ENCODE results near the gene AMHR2. TPM values are rescaled to one million over a fixed set of nuclear protein-coding genes. Genes with fewer than 3 reads are reported as not detected.
"Not testable (repeated sequence)": the region's sequence is repeated elsewhere in the genome, so short reads cannot be mapped to it uniquely, and the experiment has no call there.

Gene AMHR2
- total RNA-seq, 2 experiments from 2014 or later, result not detected

GRCh38 chr12:53415752-53416389, 7.8 kb upstream of the AMHR2 start:
- H3K9me3 Mint-ChIP-seq; H3K27me3 Mint-ChIP-seq; intact Hi-C loops (cut with micrococcal nuclease); DNase-seq; H3K4me3 Mint-ChIP-seq; POLR2A ChIA-PET; H3K27ac Mint-ChIP-seq: not testable (repeated sequence)
- H3K4me1 Mint-ChIP-seq (ENCODE audit: low read depth), result peaks cover 57% of the 10 kb centered on the region
- CTCF ChIA-PET, result interaction anchor here (5.9 kb wide), 1 partner anchor 64 kb away, joined by 52 read pairs; no protein-coding TSS in a partner anchor
- H3K36me3 Mint-ChIP-seq, result peaks cover 17% of the 10 kb centered on the region

DNA sequence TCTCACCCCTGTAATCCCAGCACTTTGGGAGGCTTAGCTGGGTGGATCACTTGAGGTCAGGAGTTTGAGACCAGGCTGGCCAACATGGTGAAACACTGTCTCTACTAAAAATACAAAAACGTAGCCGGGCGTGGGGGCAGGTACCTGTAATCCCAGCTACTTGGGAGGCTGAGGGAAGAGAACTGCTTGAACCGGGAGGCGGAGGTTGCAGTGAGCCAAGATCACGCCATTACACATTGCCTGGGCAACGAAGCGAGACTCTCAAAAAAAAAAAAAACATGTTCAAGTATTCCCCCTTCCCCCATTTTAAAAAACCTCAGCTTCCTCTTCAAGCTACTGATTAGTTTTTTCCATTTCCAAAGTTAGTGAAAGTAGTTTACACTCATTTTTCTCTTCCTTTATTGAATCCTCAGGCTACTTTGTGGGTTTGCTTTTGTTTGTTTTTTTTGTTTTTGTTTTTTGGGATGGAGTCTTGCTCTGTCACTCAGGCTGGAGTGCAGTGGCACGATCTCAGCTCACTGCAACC, 6.3 kb upstream of the AMHR2 start:
- H3K27me3 Mint-ChIP-seq; intact Hi-C loops (cut with micrococcal nuclease); H3K9me3 Mint-ChIP-seq; H3K36me3 Mint-ChIP-seq: not testable (repeated sequence)
- peaks cover 51% of the 10 kb centered on the region for H3K4me1 Mint-ChIP-seq (ENCODE audit: low read depth)
- peak; percentile 31 for DNase-seq
- H3K4me3 Mint-ChIP-seq, result peak overlapping the region; percentile 9
- POLR2A ChIA-PET, result interaction anchor here (0.8 kb wide), 1 partner anchor 20 kb away, joined by 3 read pairs; no protein-coding TSS in a partner anchor
- peak overlapping the region; percentile 19 for H3K27ac Mint-ChIP-seq
- CTCF ChIA-PET, result interaction anchor here (1.4 to 5.9 kb wide), 5 partner anchors 11 to 96 kb away, joined by 4 to 52 read pairs (median 8); partner anchors contain the start of gene AAAS

GRCh38 chr12:53418221-53418620, 5.4 kb upstream of the AMHR2 start:
- Mint-ChIP-seq H3K9me3 (no peaks in the 10 kb centered on the region), H3K4me3 (no peak overlapping the region), H3K4me1 (ENCODE audit: low read depth) (peaks cover 44% of the 10 kb centered on the region), H3K36me3 (peaks cover 2% of the 10 kb centered on the region), H3K27me3 (no peaks in the 10 kb centered on the region), H3K27ac (no peak overlapping the region)
- CTCF ChIA-PET, result interaction anchor here (1.6 to 5.9 kb wide), 4 partner anchors 10 to 73 kb away, joined by 4 to 52 read pairs (median 10); no protein-coding TSS in a partner anchor
- no peak for DNase-seq
- intact Hi-C loops (cut with micrococcal nuclease), result no loop called here
- POLR2A ChIA-PET, result no interaction called here

GRCh38 chr12:53419756-53420155, 3.9 kb upstream of the AMHR2 start:
- H3K4me3 Mint-ChIP-seq, result no peak overlapping the region
- no peaks in the 10 kb centered on the region for H3K9me3 Mint-ChIP-seq
- ChIA-PET CTCF (interaction anchor here (1.0 to 7.5 kb wide), 5 partner anchors 10 to 89 kb away, joined by 3 to 207 read pairs (median 7); no protein-coding TSS in a partner anchor), POLR2A (interaction anchor here (0.6 kb wide), 1 partner anchor 20 kb away, joined by 3 read pairs; no protein-coding TSS in a partner anchor)
- intact Hi-C loops (cut with micrococcal nuclease), result no loop called here
- no peak overlapping the region for H3K27ac Mint-ChIP-seq
- DNase-seq, result no peak
- peaks cover 38% of the 10 kb centered on the region for H3K4me1 Mint-ChIP-seq (ENCODE audit: low read depth)
- no peaks in the 10 kb centered on the region for H3K36me3 Mint-ChIP-seq
- no peaks in the 10 kb centered on the region for H3K27me3 Mint-ChIP-seq

DNA sequence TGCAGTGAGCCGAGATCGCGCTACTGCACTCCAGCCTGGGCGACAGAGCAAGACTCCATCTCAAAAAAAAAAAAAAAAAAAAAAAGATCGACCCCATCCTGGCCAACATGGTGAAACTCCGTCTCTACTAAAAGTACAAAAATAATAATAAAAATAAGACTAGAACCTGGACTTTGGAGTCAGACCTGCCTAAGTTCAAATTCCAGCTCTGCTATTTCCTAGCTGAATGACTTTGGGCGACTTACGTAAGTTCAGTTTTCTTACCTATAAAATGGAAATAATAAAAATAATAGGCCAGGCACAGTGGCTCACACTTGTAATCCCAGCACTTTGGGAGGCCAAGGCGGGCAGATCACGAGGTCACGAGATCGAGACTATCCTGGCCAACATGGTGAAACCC, 1.4 kb upstream of the AMHR2 start:
- intact Hi-C loops (cut with micrococcal nuclease); DNase-seq; H3K4me3 Mint-ChIP-seq; H3K9me3 Mint-ChIP-seq; H3K36me3 Mint-ChIP-seq; H3K27ac Mint-ChIP-seq; H3K27me3 Mint-ChIP-seq: not testable (repeated sequence)
- H3K4me1 Mint-ChIP-seq (ENCODE audit: low read depth), result peaks cover 28% of the 10 kb centered on the region
- CTCF ChIA-PET, result interaction anchor here (0.6 to 7.5 kb wide), 12 partner anchors 20 to 375 kb away, joined by 3 to 207 read pairs (median 7); partner anchors contain the start of gene AAAS
- POLR2A ChIA-PET, result interaction anchor here (0.6 kb wide), 1 partner anchor 16 kb away, joined by 4 read pairs; no protein-coding TSS in a partner anchor

DNA sequence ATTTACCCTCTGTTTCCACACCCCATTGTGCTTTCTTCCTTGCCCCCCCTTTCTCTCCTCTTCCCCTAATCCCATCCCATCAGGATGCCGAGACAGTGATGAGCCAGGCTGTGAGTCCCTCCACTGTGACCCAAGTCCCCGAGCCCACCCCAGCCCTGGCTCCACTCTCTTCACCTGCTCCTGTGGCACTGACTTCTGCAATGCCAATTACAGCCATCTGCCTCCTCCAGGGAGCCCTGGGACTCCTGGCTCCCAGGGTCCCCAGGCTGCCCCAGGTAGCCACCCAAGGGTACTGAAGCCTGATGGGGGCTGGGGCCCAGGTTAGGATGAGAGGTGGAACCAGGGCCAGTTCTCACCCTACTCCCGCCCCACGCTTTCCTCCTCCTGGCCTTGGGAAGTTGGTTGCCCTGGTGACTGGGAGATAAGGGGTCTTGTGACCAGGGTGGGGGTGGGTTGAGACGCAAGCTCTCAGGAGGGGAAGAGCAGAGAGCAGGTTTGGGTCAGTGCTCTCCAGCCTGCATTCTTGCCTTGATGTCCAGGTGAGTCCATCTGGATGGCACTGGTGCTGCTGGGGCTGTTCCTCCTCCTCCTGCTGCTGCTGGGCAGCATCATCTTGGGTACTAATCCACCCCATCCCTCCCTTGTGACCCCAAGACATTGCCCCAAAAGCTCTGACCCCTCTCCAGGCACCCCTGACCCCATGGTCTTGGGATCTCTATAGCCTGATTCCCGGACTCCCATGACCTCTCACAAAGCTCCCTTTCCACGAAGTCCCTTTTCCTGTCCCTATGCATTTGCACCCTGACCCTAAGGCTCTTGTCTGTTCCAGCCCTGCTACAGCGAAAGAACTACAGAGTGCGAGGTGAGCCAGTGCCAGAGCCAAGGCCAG, 1.2 kb downstream of the AMHR2 start:
- ChIA-PET CTCF (interaction anchor here (1.2 to 7.5 kb wide), 4 partner anchors 13 to 101 kb away, joined by 3 to 207 read pairs (median 4); no protein-coding TSS in a partner anchor), POLR2A (no interaction called here)
- Mint-ChIP-seq H3K4me1 (ENCODE audit: low read depth) (peaks cover 24% of the 10 kb centered on the region), H3K27ac (no peak overlapping the region), H3K9me3 (no peaks in the 10 kb centered on the region), H3K36me3 (no peaks in the 10 kb centered on the region), H3K27me3 (no peaks in the 10 kb centered on the region), H3K4me3 (no peak overlapping the region)
- intact Hi-C loops (cut with micrococcal nuclease), result no loop called here
- DNase-seq, result no peak

- Mint-ChIP-seq H3K27ac (no peak overlapping the region), H3K9me3 (no peaks in the 10 kb centered on the region), H3K27me3 (no peaks in the 10 kb centered on the region), H3K4me3 (no peak overlapping the region), H3K36me3 (no peaks in the 10 kb centered on the region), H3K4me1 (ENCODE audit: low read depth) (peaks cover 23% of the 10 kb centered on the region)
- ChIA-PET CTCF (interaction anchor here (1.2 to 7.5 kb wide), 4 partner anchors 16 to 102 kb away, joined by 3 to 207 read pairs (median 4); partner anchors contain the start of gene PRR13), POLR2A (interaction anchor here (0.6 kb wide), 1 partner anchor 66 kb away, joined by 3 read pairs; no protein-coding TSS in a partner anchor)
- intact Hi-C loops (cut with micrococcal nuclease), result no loop called here
- DNase-seq, result no peak
Measured at GRCh38 chr12:53425515-53426150, 2.0 kb downstream of the AMHR2 start.

DNA sequence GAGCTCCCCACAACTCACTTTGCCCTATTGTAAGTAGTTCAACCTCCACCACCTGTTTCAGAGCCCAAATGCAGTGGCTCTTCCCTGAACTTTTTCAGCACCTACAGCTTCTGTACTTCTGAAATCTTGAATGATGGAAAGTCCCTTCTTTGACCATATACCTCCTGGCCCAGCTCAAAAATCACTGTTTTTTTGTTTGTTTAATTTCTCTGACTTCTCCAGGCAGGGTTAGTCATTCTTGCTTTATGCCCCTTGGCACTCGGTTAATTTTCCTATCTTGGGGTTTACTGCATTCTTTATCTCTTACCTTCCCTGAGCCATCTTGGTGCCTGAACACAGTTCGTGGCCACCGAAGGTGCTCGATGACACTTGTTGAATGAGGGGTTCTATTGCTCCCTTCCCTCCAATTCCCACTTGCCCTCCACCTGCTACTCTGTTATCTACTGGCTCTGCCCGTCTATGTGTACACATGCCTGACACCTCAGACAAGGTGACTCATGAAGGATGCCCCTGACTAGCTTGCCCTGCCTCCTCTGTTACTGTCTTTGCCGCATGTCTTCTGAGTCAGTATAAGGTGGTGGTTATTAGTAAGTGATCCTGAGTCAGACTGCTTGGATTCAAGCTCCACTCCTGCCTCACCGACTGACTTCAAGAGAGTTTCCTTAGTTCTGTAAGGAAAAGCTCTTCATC, 4.4 kb downstream of the AMHR2 start:
- H3K4me1 Mint-ChIP-seq (ENCODE audit: low read depth), result peaks cover 14% of the 10 kb centered on the region
- H3K4me3 Mint-ChIP-seq, result no peak overlapping the region
- H3K27me3 Mint-ChIP-seq, result no peaks in the 10 kb centered on the region
- CTCF ChIA-PET, result interaction anchor here (0.7 to 2.1 kb wide), 7 partner anchors 9 to 107 kb away, joined by 3 to 16 read pairs (median 5); partner anchors contain the start of gene AAAS
- H3K9me3 Mint-ChIP-seq, result no peaks in the 10 kb centered on the region
- no peak overlapping the region for H3K27ac Mint-ChIP-seq
- DNase-seq, result peak; percentile 69
- intact Hi-C loops (cut with micrococcal nuclease), result no loop called here
- POLR2A ChIA-PET, result interaction anchor here (1.2 kb wide), 1 partner anchor 72 kb away, joined by 3 read pairs; the partner anchor contains the start of gene TARBP2
- H3K36me3 Mint-ChIP-seq, result no peaks in the 10 kb centered on the region

DNA sequence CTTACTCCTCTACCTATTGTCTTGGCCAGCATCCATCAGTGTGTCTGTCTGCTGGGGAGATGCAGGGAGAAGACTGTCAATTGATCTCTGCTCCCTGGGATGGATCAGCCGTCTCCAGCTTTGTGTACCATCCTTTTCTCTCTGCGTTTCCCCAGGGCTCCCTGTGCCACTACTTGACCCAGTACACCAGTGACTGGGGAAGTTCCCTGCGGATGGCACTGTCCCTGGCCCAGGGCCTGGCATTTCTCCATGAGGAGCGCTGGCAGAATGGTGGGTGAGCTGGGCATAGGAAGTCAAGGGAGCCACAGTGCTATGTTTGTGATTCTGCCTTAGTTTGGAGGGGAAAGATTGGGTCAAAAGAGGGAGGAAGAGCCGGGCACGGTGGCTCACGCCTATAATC, 5.1 kb downstream of the AMHR2 start:
- H3K27ac Mint-ChIP-seq, result no peak overlapping the region
- CTCF ChIA-PET, result interaction anchor here (0.7 to 2.1 kb wide), 7 partner anchors 8 to 107 kb away, joined by 3 to 16 read pairs (median 5); partner anchors contain the start of gene AAAS
- intact Hi-C loops (cut with micrococcal nuclease), result no loop called here
- peaks cover 14% of the 10 kb centered on the region for H3K4me1 Mint-ChIP-seq (ENCODE audit: low read depth)
- H3K4me3 Mint-ChIP-seq, result peak overlapping the region; percentile 14
- POLR2A ChIA-PET, result no interaction called here
- H3K27me3 Mint-ChIP-seq, result no peaks in the 10 kb centered on the region
- no peaks in the 10 kb centered on the region for H3K9me3 Mint-ChIP-seq
- H3K36me3 Mint-ChIP-seq, result no peaks in the 10 kb centered on the region
- no peak for DNase-seq

DNA sequence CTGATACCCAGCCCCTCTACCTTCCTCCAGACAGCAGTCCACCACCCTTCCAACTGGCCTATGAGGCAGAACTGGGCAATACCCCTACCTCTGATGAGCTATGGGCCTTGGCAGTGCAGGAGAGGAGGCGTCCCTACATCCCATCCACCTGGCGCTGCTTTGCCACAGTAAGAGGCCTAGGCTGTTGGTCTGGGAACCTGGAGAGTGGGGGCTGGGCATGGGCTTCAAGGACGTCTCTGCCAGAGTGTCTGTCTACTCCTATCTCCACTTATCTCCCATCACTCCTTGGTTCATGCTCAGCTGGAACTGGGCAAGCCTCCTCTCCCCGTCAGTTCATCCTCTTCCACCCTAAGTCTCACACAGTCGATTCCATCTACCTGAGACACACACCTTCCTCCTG, 6.5 kb downstream of the AMHR2 start:
- ChIA-PET POLR2A (no interaction called here), CTCF (interaction anchor here (0.6 to 2.5 kb wide), 6 partner anchors 10 to 364 kb away, joined by 3 to 10 read pairs (median 5); no protein-coding TSS in a partner anchor)
- Mint-ChIP-seq H3K36me3 (no peaks in the 10 kb centered on the region), H3K27ac (no peak overlapping the region), H3K27me3 (no peaks in the 10 kb centered on the region), H3K4me3 (no peak overlapping the region), H3K4me1 (ENCODE audit: low read depth) (peaks cover 14% of the 10 kb centered on the region), H3K9me3 (no peaks in the 10 kb centered on the region)
- no peak for DNase-seq
- intact Hi-C loops (cut with micrococcal nuclease), result no loop called here

DNA sequence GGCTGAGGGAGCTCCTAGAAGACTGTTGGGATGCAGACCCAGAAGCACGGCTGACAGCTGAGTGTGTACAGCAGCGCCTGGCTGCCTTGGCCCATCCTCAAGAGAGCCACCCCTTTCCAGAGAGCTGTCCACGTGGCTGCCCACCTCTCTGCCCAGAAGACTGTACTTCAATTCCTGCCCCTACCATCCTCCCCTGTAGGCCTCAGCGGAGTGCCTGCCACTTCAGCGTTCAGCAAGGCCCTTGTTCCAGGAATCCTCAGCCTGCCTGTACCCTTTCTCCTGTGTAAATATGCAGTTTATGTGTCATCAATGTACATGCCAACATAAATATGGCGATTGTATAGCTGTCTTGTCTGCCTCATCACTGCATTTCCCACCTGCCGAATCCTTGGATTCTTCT, 7.5 kb downstream of the AMHR2 start:
- POLR2A ChIA-PET, result interaction anchor here (1.3 kb wide), 1 partner anchor 24 kb away, joined by 3 read pairs; no protein-coding TSS in a partner anchor
- CTCF ChIA-PET, result interaction anchor here (0.9 to 2.5 kb wide), 4 partner anchors 78 to 110 kb away, joined by 3 to 10 read pairs (median 5); no protein-coding TSS in a partner anchor
- Mint-ChIP-seq H3K9me3 (no peaks in the 10 kb centered on the region), H3K4me1 (ENCODE audit: low read depth) (peaks cover 14% of the 10 kb centered on the region), H3K36me3 (no peaks in the 10 kb centered on the region), H3K27ac (no peak overlapping the region), H3K4me3 (no peak overlapping the region), H3K27me3 (no peaks in the 10 kb centered on the region)
- intact Hi-C loops (cut with micrococcal nuclease), result no loop called here
- DNase-seq, result no peak
